HG03571 (cell line): ENCODE results near the gene SRGAP2B.
"Not testable (repeated sequence)": the region's sequence is repeated elsewhere in the genome, so short reads cannot be mapped to it uniquely, and the experiment has no call there.

Experiments
- ATAC-seq: cut with Tn5 transposase; IDR thresholded peaks from one replicate; pipeline ENCODE4 v1.9.1; 2021; ENCODE audit not compliant: unreplicated experiment

SRGAP2B gene

DNA sequence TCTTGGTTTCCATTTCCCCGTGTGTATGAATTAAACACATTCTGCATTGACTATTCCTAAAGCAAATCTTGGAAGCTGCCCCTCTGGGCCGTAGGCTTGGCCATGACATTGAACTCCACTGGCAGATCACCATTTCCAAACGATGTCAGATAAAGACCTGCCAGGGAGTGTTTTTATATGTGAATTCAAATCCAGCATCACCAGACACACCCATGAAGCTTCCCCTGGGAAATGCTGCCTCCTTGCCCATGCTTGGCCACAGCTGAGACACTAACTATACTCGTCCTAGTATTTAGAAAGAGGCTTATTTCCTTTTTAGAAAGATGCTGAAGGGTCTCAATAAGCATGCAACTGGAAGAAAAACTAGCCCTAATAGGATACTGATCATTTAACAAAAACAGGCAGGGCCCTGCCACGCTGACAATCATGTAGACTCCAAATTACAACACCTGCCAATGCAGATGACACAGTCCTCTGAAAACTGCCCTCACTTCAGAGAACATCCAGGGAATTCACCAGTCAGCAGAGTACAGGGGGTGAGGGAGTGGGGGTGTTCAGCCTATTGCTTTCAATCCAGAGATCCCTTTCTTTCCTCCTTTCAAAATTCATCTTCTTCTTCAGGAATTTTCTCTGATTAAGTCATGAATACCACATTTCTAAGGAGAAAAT lies 94.9 kb downstream of the SRGAP2B start:
- not testable (repeated sequence) for ATAC-seq

DNA sequence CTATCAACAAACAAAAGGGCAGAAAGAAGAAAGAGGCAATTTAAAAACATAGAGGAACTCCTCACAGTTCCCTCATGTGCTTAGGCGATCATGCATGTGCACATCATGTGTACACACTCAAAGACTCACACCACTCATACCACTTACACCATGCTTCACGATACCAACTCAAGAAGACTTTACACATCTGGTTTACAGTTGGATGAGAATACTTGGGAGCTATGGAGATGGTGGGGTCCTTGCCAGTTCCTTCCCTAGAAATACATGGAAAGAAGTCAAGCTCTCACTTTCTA lies 96.2 kb downstream of the SRGAP2B start:
- not testable (repeated sequence) for ATAC-seq

DNA sequence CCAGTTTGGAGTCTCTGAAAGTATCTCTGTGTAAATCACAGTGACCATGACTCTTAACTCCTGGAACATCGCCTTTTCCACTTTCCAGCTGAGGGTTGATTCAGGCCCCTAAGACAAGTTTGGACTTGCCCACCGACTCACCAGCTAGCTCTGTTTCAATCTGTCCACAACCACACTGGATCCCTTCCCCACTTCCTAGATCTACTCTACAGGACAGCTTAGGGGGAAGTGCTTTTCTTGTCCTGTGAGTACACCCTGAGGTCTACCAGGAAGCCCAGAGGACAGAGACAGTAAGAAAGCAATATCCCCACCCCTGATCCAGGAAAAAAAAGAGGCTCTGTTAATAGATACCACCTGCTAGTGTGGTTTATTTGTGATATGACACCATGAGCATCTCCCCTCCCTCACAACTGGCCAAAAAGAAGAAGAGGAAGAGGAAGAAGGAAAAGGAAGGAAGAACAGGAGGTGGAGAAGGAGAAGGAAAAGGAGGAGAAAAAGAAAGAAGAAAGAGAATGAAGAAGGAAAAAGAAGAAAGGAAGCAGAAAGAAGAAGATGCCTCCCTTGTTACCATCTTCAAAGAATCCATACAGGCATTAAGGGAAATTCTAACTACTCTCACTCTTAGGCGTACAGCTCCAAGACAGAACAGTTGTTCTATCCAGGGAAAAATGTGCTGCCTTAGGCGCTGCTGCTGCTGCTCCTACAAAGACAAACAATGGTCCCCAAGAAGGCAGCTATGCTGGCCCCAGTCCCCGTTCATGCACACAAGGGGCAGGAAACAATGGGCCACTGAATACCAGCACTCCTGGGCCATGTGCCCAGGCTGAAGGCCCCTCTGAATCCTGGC lies 96.8 kb downstream of the SRGAP2B start:
- not testable (repeated sequence) for ATAC-seq

DNA sequence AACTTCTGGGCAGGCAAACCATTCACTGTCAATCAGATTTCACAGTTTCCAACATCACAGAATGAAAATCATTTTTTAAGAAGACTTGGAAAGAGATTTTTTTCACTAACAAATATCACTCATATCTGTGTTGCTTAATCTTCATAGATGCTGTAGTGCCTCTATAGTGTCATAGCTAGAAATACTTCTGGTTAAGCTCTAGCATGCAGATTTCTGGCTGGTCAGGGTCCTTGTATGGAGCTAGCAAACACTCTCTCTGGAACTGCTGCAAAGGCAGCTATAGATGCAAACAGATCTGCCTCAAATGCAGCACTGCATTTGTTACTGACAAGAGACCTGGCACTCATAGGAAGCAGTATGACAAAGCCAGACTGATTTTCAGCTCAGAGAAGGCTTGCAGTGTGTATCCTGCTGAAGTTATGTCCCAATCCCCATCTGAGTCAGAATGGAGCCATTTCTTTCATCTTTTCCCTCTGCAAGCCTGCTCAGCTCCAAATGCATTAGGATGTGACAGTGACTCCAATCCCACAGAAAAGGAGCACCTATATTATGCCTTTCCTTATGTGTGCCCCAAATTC lies 99.2 kb downstream of the SRGAP2B start:
- ATAC-seq = not testable (repeated sequence)

DNA sequence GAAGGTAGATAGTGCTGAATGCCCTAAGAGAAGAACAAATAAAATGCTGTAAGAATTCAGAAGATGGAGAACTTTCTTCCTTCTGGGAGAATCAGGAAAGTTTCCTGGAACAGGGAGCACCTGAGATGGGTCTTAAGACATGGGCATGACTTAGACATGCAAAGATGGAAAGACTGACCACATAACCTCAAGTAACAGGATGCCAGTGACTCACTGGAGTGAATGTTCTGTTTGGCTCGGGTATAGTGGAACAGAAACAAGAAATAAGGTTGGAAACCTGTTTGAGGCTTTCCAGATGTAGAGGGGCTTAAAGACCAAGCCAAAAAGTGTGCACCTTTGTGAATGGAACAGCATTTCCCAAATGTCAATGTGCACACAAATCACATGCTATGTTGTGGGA lies 102.2 kb downstream of the SRGAP2B start:
- not testable (repeated sequence) for ATAC-seq

DNA sequence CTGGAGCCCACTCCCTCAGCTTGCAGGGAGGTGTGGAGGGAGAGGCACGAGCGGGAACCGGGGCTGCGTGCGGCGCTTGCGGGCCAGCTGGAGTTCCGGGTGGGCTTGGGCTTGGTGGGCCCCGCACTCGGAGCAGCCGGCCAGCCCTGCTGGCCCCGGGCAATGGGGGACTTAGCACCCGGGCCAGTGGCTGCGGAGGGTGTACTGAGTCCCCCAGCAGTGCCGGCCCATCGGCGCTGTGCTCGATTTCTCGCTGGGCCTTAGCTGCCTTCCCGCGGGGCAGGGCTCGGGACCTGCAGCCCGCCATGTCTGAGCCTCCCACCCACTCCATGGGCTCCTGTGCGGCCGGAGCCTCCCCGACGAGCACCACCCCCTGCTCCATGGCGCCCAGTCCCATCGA lies 104.5 kb downstream of the SRGAP2B start:
- ATAC-seq = not testable (repeated sequence)

DNA sequence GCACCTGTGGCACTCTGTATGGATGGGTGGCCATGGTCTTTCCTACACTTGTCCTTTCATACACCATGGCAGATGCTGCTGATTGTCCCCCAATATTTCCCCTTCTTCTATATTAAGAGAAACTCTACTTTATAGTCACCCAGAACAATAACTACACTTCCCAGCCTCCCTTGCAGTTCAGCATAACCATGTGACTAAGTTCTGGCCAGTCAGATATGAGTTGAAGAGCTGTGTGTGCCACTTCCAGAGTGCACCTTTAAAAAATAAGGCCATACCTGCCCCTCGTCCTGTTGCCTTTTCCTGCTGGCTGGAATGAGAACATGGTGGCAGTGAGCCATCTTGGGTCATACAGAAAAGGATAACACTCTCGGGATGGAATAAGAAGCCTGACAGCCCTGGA lies 108.0 kb downstream of the SRGAP2B start:
- not testable (repeated sequence) for ATAC-seq

DNA sequence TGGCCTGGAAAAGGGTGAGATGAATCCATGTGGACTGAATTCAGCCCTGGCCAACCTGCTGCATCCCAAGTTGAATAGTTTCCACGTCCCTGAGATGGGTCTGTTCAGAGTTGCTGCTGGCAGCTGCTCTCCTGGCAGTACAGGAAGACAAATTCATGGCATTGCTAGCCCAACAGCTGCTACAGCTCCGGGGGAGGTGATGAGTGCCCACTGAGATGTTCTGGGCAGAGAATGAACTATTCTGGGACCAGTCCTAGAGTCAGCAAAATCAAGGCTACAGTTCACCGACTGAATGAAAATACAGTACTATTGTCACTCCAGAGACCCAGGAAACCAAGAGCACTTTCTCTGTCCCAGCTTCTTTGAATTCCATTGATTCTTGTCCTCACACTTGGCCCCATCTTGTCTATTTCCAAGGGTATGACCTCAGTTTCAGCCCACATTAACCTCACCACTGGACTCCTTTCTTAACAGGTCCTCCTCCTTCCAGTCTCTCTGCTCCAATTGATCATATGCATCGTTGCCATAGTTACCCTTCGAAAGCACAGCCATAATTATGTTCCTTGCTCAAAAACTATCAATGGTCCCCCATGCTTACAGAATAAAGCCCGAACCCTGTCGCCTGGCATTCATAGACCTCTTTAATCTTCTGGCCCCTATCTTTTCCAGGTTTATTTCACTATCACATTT lies 108.8 kb downstream of the SRGAP2B start:
- not testable (repeated sequence) for ATAC-seq

DNA sequence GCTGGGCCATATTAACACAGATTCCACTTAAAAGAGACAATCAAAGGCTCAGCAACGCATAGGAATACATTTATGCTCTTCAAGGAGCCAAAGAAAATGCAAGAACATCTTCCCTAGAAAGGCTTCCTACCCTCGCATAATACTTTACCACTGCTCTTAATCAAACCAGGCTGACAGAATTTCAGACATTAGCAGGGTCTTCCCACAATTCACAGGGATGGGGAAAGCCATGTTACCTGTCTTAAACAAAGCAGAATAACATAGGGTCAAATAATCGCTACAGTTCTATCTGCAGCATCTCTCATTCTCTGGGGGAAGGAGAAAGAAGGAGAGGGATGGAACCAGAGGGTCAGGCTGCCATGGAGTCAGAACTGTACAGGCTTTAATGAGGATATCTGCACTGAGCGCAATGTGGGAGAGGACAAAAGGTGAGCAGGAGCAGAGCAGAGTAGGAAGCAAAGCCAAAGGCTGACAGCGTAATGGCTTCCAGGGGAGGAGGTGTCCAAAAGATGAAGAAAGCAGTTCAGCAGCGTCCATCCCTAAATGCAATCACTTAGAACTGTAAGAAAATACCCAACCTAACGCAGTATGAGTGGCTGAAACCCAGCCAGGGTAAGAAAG lies 109.5 kb downstream of the SRGAP2B start:
- ATAC-seq = not testable (repeated sequence)

DNA sequence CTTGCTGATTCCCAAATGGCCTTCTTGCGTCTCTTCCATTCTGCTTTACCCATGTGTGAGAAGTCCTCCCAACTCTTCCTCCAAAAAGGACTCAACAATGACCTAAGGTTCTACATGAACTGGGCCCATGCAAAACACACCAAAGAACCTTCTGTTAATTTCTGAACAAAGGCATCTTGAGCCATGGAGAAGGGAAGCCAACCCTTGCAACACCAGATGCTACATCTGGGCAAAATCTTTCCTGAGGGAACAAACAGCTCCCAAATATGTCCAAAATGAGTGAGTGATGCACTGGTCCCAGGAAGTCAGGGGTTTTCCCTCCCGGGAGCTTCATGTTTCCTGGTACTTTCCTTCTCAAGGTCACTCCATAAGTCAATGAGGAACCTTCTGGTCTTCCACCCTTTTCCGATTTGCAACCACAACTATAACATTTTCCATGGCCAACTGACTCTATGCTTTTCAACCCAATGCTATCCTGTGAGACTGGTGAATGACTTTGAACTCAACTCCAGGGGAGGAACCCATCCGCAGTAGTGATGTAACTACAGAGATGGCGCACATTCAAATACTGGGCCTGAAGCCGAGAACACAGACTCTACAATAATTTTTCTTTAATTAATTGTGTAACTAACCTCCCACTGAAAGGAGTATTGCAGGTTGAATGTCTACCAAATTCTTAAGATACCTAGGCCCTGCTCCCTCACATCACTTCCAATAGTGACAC lies 112.2 kb downstream of the SRGAP2B start:
- not testable (repeated sequence) for ATAC-seq

DNA sequence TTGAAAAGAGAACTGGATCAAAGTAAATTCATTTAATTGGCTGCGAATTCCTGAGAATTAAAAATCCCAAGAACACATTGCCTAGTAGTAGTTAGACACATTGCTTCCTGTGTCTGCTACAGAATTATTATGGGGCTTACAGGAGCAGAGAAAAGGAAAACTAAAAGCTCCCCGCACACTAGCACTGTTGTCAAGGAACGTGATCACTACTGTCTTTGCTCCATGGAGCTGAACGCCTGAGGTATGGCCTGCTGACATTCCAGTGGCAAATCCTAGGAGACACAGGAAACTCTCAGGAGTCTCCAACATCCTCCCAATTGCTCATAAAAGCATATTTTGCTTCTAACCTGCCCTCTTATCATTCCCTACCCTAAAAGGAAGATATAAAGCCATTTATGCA lies 114.0 kb downstream of the SRGAP2B start:
- ATAC-seq = not testable (repeated sequence)

DNA sequence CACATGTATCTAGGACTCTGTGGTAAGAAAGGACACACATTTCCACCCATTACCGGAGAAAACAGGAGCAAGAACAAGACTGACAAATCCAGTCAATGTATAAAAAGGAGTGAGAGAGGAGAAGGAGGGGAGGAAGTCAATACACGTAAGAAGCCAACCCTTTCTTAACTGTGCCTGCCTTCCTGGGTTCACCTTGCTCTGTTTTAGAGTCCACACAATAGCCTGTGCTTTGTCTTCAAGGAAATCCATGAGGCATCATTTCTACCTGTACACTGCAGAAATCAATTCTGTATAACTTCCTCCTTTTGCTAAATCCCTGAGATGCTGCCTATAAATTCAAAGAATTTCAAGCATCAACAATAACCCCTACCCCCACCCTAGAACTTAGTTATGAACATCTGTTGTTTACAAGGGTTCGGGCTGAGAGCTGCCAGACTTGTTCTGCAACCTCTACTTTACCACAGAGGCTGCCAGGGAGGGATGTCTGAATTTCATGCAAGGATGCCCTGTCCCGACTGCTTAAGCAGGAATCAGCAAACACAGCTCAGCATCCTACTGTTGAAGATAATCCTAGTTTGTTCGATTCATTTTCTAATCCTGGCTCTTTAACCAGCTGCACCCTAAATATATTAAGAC lies 115.0 kb downstream of the SRGAP2B start:
- ATAC-seq = not testable (repeated sequence)

DNA sequence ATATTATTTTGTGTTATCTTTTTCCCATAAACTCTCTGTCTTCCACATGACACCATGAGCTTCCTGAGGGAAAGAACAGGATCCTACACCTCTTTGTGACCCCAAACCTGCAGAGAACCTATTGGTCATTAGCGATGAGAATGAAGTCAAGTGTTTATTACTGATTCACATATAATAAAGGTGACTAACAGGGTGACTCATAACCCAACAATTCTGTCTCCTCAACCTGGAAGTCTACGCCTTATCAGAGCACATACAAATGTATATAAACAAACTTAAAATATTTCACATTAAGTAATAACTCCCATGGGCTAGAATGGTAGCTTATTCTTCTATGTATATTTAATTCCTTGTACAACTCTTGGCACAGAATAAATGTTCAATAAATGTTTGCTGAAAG lies 117.3 kb downstream of the SRGAP2B start:
- not testable (repeated sequence) for ATAC-seq

DNA sequence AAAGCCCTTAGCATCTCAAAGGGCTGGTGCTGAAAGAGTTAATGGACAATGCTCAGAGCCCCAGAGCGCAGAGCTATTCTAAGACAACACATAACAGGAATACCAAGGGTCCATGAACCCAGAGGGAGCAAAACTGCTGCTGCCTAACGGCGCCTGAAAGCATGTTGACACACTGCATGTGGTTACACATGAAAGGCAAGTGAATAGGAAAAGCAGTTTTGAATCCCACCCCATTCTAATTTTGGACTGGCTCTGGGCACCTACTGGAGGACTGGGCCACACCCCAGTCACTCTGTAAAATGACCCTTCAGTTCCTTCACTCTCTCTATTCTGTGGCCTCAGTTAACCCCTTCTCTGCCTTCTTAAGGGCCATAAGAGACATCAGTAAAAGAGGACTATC lies 123.2 kb downstream of the SRGAP2B start:
- ATAC-seq = not testable (repeated sequence)

DNA sequence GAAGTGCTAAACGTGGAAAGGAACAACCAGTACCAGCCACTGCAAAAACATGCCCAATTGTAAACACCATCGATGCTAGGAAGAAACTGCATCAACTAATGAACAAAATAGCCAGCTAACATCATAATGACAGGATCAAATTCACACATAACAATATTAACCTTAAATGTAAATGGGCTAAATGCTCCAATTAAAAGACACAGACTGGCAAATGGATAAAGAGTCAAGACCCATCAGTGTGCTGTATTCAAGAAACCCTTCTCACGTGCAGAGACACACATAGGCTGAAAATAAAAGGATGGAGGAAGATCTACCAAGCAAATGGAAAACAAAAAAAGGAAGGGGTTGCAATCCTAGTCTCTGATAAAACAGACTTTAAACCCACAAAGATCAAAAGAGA lies 128.6 kb downstream of the SRGAP2B start:
- not testable (repeated sequence) for ATAC-seq

DNA sequence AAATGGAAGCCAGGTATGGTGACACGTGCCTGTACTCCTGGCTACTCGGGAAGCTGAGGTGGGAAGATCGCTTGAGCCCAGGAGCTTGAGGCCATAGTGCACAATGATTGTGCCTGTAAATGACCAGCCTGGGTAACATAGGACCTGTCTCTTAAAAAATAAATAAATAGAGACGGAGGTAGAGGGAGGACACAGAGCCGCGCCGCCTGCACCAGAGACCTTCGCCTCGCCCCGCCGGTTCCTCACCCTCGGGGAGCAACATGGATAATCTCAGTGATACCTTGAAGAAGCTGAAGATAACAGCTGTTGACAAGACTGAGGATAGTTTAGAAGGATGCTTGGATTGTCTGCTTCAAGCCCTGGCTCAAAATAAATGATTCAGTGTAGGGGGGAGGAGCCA lies 130.4 kb downstream of the SRGAP2B start:
- ATAC-seq = not testable (repeated sequence)

DNA sequence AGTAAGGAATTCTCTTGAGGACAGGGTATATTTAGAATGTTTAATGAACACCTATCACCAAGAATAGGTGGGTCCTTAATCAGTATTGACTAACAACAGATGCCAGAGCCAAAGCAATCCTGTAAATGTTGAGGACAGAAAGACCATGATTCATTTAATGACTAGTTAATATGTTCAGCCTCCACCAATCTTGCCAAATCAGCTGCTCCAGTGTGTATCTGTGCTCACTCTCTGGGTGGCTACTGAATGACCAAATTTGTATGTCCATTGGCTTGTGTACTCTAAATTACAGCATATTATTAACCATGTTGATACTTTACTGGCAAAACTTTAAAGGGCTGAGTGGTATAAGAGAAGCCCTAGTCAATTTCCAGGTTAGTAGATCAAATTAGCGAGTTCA lies 130.9 kb downstream of the SRGAP2B start:
- ATAC-seq = not testable (repeated sequence)

DNA sequence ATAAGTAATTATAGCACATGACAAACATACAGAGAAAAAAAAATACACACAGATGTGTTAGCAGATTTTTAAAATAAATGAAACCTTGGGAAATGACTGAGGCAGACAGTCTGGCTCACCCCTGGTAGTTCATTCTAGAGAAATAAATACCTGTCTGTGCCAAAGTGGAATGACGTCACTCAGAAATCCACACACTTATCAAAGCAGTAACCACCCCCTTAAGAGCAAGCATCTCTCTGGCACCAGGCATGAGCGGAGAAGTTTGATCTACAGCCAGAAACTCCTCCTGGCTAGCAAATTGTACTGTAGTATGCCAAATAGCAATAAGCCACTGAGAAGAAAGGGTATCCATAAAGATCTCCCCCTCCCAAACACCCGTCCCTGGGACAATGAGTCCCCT lies 131.6 kb downstream of the SRGAP2B start:
- not testable (repeated sequence) for ATAC-seq

DNA sequence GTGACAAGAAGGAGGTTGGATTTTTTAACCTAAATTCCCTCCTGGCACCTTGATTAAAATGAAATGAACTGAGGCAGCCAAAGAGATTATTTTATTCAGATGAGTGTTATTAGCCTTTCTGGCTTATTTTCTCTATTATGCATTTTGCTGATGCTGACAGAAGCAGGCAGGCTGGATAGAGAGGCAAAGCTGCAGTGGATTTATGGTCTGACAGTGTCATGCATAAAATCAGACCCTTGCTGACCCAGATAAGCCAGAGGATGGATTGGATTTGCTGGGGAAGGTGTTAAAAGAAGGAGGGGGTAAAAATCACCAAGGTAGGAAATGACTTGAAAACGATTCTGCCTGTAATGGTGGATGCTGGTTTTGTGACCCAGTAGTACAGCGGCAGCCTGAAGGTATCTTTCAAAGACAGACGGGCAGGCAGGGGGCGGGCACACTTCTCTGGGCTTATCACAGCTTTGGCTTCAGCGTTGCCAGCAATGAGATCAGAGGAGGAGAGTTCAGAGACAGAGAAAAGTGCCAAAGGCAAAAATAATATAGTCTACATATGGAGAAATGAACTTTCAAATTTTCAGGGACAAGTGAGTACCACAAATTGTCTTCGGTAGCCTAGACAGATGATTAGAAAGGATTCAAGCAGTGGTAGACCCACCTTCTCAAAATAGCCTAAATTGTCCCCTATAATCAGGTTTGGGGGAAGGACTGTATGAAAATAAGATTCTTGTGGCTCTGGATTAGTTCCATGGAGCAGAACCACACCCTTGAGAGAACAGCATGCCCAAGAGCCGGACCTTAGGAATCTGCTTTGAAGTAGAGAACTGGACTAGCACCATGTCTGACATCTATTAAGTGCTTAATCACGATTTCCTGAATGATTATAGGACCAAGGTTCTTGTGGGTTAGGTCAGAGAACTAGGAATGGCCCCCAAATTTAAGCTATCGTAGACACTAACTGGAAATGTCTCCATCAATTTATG lies 133.2 kb downstream of the SRGAP2B start:
- ATAC-seq = not testable (repeated sequence)
